Dendritic cell treated with granulocyte-macrophage colony-stimulating factor and Interleukin-4, amounts not matched to agents 40 ng/mL and 50 ng/mL, for 4 days (primary cell): Measurements from ENCODE around the gene LGMN.
"Not testable (repeated sequence)": the region's sequence is repeated elsewhere in the genome, so short reads cannot be mapped to it uniquely, and the experiment has no call there.

Experiments
- H3K27ac Mint-ChIP-seq: one replicate; pipeline ENCODE4 v1.8.0; 2022; ENCODE audit warnings: mild to moderate bottlenecking, mixed read lengths
- H3K27me3 Mint-ChIP-seq: one replicate; pipeline ENCODE4 v1.8.0; 2022; ENCODE audit warnings: mild to moderate bottlenecking, mixed read lengths
- H3K36me3 Mint-ChIP-seq: one replicate; pipeline ENCODE4 v1.8.0; 2022; ENCODE audit warnings: low read depth, mixed read lengths
- H3K4me1 Mint-ChIP-seq: one replicate; pipeline ENCODE4 v1.8.0; 2022; ENCODE audit warnings: low read depth, mixed read lengths
- H3K4me3 Mint-ChIP-seq: one replicate; pipeline ENCODE4 v1.8.0; 2022; ENCODE audit warnings: mild to moderate bottlenecking, moderate library complexity, mixed read lengths
- H3K9me3 Mint-ChIP-seq: one replicate; pipeline ENCODE4 v1.8.0; 2022; ENCODE audit warnings: mixed read lengths
- intact Hi-C: fragments of 100-400 bp; cut with micrococcal nuclease; formaldehyde crosslinking; loops from one replicate; pipeline ENCODE4 v1.15.0; 2022

LGMN gene

DNA sequence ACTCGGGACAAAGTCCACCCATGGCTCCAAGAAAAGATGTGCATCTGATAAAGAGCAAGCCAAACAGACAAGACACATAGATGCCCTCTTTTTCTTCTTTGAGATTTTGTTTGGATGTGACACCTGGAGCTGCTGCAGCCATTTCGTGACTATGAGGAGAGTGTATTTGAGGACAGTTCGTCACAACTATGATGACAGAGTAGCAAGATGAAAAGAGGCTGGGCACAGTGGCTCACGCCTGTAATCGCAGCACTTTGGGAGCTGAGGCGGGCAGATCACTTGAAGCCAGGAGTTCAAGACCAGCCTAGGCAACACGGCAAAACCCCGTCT is 21.5 kb downstream of the LGMN start:
- Mint-ChIP-seq H3K27me3 (peaks cover 12% of the 10 kb centered on the region), H3K4me3 (no peak overlapping the region), H3K4me1 (peaks cover 56% of the 10 kb centered on the region), H3K9me3 (peaks cover 7% of the 10 kb centered on the region), H3K36me3 (peaks cover 91% of the 10 kb centered on the region), H3K27ac (peak overlapping the region; percentile 74)
- intact Hi-C loops: no loop called here

DNA sequence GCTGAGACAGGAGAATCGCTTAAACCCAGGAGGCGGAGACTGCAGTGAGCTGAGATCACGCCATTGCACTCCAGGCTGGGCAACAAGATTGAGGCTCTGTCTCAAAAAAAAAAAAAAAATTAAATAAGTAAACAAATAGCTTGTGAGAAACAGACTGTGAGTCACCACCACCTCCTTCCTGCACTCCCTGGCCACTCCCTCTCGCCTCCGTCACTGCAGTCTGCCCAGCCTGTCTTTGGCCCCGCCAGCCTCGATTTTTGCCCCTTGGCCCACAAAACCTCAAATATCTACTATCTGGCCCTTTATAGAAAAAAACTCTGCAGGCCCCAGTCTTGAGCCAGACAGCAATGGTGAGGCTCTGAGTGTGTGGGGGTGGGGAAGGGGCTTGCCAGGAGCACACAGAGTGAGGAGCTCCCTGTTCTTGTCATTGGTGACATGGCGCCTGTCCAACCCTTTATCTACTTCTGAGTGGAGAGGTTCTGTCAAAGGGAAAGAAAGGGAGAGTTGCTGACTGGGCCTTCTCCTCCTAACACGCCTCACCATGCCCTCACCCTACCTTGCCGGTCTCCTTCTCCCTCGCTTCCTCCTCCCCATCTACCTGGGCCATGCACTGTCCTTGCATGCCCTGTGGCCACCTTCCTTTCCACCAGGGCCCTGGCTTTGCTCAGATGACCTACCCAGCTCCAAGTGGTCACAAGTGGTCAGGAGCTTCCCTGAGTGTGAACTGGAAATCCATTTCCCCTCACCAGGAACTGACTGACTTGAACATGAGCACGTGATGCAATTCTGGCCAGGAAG is 22.1 kb downstream of the LGMN start:
- peaks cover 91% of the 10 kb centered on the region for H3K36me3 Mint-ChIP-seq
- intact Hi-C loops: no loop called here
- peaks cover 9% of the 10 kb centered on the region for H3K27me3 Mint-ChIP-seq
- H3K4me1 Mint-ChIP-seq: peaks cover 51% of the 10 kb centered on the region
- H3K9me3 Mint-ChIP-seq: peaks cover under 1% of the 10 kb centered on the region
- H3K4me3 Mint-ChIP-seq: peak overlapping the region; percentile 2
- H3K27ac Mint-ChIP-seq: peak overlapping the region; percentile 74

- Mint-ChIP-seq H3K27me3 (peaks cover 11% of the 10 kb centered on the region), H3K9me3 (no peaks in the 10 kb centered on the region), H3K36me3 (peaks cover 91% of the 10 kb centered on the region), H3K4me3 (peak overlapping the region; percentile 20), H3K27ac (peak overlapping the region; percentile 74), H3K4me1 (peaks cover 43% of the 10 kb centered on the region)
- intact Hi-C loops: no loop called here
Measured at GRCh38 chr14:92724516-92725340, 23.7 kb downstream of the LGMN start.

DNA sequence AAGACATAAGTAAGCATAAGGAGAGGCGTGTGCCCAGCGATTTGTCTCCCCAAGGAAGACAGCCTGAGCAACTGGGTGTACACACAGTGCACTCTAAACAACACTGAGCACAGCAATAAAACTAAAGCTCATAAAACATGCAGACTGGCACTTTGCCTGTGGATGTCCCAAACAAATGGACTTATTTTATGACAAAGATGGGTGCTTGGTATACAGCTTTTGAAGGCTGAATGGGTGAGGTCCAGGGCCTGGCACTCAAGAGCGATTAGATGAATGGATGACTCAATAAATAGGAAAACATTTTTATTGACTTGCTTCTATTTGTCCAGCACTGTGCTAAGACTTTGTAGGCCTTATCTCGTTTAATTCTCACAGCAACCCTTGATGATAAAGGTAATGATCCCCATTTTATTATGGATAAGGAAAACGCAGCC is 28.5 kb downstream of the LGMN start:
- Mint-ChIP-seq H3K27me3 (peaks cover 8% of the 10 kb centered on the region), H3K36me3 (peaks cover 97% of the 10 kb centered on the region), H3K4me3 (no peak overlapping the region), H3K4me1 (peaks cover 17% of the 10 kb centered on the region), H3K27ac (no peak overlapping the region), H3K9me3 (no peaks in the 10 kb centered on the region)
- intact Hi-C loops: no loop called here

DNA sequence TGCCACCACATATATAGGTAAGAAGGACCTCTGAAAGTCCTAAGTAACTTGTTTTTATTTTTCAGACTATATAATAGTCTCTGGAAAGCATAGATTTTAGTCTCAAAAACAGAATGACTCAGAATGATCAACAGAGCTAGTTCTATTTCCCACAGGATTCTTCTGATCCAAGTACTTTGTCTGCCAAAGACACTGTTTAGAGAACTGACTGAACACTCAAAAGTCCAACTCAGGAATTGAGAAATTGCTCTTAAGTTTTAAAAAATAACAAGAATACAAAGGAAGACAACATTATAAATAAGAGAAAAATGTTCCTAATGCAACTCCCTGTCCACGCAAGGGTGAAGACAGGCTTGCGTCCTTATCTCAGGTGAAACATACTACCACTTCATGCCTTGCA is 29.0 kb downstream of the LGMN start:
- Mint-ChIP-seq H3K27ac (no peak overlapping the region), H3K27me3 (peaks cover 8% of the 10 kb centered on the region), H3K9me3 (no peaks in the 10 kb centered on the region), H3K4me3 (no peak overlapping the region), H3K36me3 (peaks cover 97% of the 10 kb centered on the region), H3K4me1 (peaks cover 17% of the 10 kb centered on the region)
- intact Hi-C loops: no loop called here

- Mint-ChIP-seq H3K27ac (no peak overlapping the region), H3K36me3 (peaks cover 97% of the 10 kb centered on the region), H3K4me1 (peaks cover 14% of the 10 kb centered on the region), H3K27me3 (peaks cover 8% of the 10 kb centered on the region), H3K9me3 (no peaks in the 10 kb centered on the region), H3K4me3 (no peak overlapping the region)
- intact Hi-C loops: no loop called here
Measured at GRCh38 chr14:92718664-92719063, 29.8 kb downstream of the LGMN start.

GRCh38 chr14:92717571-92718042 is 30.8 kb downstream of the LGMN start:
- H3K36me3 Mint-ChIP-seq: peaks cover 97% of the 10 kb centered on the region
- no peaks in the 10 kb centered on the region for H3K9me3 Mint-ChIP-seq
- H3K27ac Mint-ChIP-seq: no peak overlapping the region
- intact Hi-C loops: no loop called here
- peaks cover 8% of the 10 kb centered on the region for H3K27me3 Mint-ChIP-seq
- no peak overlapping the region for H3K4me3 Mint-ChIP-seq
- peaks cover 14% of the 10 kb centered on the region for H3K4me1 Mint-ChIP-seq

DNA sequence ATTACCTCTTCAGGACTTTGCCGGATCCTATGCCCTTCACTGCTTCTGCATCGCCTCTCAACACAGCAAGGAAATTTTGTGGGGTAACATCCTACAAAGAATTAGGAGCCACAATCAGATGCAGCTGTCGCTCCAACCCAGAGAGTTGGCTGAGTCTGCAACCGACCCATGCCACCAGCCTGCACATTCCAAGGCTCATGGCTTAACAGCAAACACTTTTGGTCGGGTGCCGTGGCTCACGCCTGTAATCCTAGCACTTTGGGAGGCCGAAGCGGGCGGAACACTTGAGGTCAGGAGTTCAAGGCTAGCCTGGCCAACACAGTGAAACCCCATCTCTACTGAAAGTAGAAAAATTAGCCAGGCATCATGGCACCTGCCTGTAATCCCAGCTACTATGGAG is 32.3 kb downstream of the LGMN start:
- Mint-ChIP-seq H3K36me3 (peaks cover 99% of the 10 kb centered on the region), H3K4me3 (no peak overlapping the region), H3K4me1 (peaks cover 14% of the 10 kb centered on the region), H3K27me3 (peaks cover 4% of the 10 kb centered on the region), H3K9me3 (no peaks in the 10 kb centered on the region), H3K27ac (no peak overlapping the region)
- intact Hi-C loops: no loop called here

DNA sequence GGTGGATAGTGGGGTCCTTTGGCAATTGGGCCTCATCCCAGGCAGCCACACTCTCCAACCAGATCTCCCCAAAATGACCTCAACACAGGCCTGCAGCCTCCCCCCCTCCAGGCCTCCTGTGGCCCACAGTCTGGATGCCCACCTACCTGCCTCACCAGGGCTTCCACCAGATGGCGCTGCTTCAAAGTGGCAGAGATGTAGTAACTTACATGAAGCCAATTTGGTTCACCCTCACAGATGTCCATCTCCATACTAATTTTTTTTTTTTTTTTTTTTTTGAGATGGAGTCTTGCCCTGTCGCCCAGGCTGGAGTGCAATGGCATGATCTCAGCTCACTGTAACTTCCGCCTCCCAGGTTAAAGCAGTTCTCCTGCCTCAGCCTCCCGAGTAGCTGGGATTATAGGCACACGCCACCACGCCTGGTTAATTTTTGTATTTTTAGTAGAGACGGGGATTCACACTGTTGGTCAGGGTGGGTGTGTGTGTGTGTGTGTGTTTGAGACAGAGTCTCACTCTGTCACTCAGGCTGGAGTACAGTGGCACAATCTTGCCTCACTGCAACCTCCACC is 33.6 kb downstream of the LGMN start:
- intact Hi-C loops: loop anchor here (1.0 to 5.0 kb wide), 2 partner anchors 32 to 68 kb away; partner anchors contain the start of gene LGMN
- peak overlapping the region; percentile 25 for H3K27ac Mint-ChIP-seq
- H3K4me1 Mint-ChIP-seq: peaks cover 14% of the 10 kb centered on the region
- H3K4me3 Mint-ChIP-seq, H3K27me3 Mint-ChIP-seq, H3K9me3 Mint-ChIP-seq: not testable (repeated sequence)
- peaks cover 99% of the 10 kb centered on the region for H3K36me3 Mint-ChIP-seq

DNA sequence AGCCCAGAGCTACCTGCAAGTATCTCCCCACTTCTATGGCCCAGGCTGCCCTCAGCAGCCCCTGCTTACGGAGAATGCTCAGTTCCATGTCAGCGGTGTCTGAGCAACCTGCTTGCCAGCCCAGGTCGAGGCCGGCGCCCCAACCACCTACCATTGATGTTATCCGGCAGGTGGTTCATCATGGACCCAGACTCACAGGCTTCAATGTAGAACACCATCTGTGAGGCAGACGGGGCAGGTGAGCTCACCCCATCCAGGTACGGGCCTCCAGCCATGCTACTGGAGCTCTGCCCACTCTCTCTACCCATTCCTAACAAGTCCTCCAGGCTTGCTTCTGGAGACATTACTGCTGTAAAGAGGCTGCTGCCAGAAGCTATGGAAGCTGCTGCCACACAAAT is 35.8 kb downstream of the LGMN start:
- intact Hi-C loops: loop anchor here (5.0 kb wide), 1 partner anchor 35 kb away; the partner anchor contains the start of gene LGMN
- H3K4me1 Mint-ChIP-seq: peaks cover 18% of the 10 kb centered on the region
- peaks cover 99% of the 10 kb centered on the region for H3K36me3 Mint-ChIP-seq
- no peaks in the 10 kb centered on the region for H3K9me3 Mint-ChIP-seq
- no peak overlapping the region for H3K4me3 Mint-ChIP-seq
- no peak overlapping the region for H3K27ac Mint-ChIP-seq
- peaks cover 2% of the 10 kb centered on the region for H3K27me3 Mint-ChIP-seq

DNA sequence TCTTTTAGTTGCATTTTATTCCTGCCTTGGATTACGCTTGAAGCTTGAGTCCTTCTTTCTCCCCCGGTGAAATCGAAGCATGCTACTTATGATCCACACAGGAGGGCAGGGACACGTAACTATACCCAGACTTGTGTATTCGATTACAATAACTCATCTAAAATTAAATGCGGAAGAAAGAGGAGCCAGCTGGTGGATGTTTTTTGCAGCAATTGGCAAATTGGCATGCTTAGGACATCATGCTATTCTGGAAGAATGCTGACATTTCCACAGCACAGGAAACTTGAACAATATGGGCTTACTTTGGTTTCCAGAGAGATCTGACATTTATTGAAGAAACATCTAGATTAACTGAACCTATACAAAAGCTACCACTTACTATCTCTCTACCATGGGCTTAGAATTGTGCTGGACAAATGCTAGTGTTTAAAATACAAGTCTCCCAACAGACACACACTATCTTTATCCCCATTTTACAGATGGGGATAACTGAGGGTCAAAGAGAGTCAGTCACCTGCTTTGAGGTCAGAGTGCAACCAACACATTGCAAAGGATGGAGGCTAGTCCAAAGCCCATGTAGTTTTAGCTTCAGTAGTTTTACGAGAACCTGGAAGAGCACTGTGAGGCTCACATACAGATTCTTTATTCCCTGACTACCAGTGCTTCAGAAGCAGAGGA is 36.3 kb downstream of the LGMN start:
- peaks cover 99% of the 10 kb centered on the region for H3K36me3 Mint-ChIP-seq
- no peak overlapping the region for H3K4me3 Mint-ChIP-seq
- no peaks in the 10 kb centered on the region for H3K9me3 Mint-ChIP-seq
- H3K27me3 Mint-ChIP-seq: no peaks in the 10 kb centered on the region
- H3K27ac Mint-ChIP-seq: no peak overlapping the region
- H3K4me1 Mint-ChIP-seq: peaks cover 18% of the 10 kb centered on the region
- intact Hi-C loops: loop anchor here (5.0 kb wide), 1 partner anchor 35 kb away; the partner anchor contains the start of gene LGMN

GRCh38 chr14:92710001-92710341 is 38.5 kb downstream of the LGMN start:
- Mint-ChIP-seq H3K27ac (no peak overlapping the region), H3K36me3 (peaks cover 100% of the 10 kb centered on the region), H3K9me3 (no peaks in the 10 kb centered on the region), H3K4me1 (peaks cover 38% of the 10 kb centered on the region), H3K27me3 (no peaks in the 10 kb centered on the region), H3K4me3 (no peak overlapping the region)
- intact Hi-C loops: loop anchor here (5.0 kb wide), 1 partner anchor 37 kb away; the partner anchor contains the start of gene LGMN

- Mint-ChIP-seq H3K36me3 (peaks cover 100% of the 10 kb centered on the region), H3K4me1 (peaks cover 38% of the 10 kb centered on the region), H3K27me3 (no peaks in the 10 kb centered on the region), H3K4me3 (no peak overlapping the region), H3K9me3 (no peaks in the 10 kb centered on the region), H3K27ac (no peak overlapping the region)
- intact Hi-C loops: no loop called here
Measured at GRCh38 chr14:92709340-92710000, 39.0 kb downstream of the LGMN start.
